Fibroblast of villous mesenchyme (primary cell): ENCODE measurements around the gene EPX. TPM values are rescaled to one million over a fixed set of nuclear protein-coding genes. Genes with fewer than 3 reads are reported as not detected.

Source experiments
- DNase-seq: peaks from one replicate; pipeline ENCODE4 v3.0.0-alpha.2; 2010; ENCODE audit warnings: low read depth
- H3K4me3 ChIP-seq: 2 replicates; pipeline ENCODE4 v1.5.1; 2011; ENCODE audit warnings: low read depth, mild to moderate bottlenecking, low read length
- total RNA-seq: library from RNA; depleted of rRNA; stranded (reverse); fragments of >200 nt; gene quantifications from 2 replicates; pipeline ENCODE4 v1.2.3, GENCODE V29; 2012
- TF ChIP-seq, protein P1 (sequence below): IDR thresholded peaks from 2 replicates; pipeline ENCODE4 v1.5.1; 2012; ENCODE audit warnings: low read depth, mild to moderate bottlenecking, low read length; ENCODE audit not compliant: insufficient read depth

The EPX gene
- total RNA-seq, 1 donor = not detected

DNA sequence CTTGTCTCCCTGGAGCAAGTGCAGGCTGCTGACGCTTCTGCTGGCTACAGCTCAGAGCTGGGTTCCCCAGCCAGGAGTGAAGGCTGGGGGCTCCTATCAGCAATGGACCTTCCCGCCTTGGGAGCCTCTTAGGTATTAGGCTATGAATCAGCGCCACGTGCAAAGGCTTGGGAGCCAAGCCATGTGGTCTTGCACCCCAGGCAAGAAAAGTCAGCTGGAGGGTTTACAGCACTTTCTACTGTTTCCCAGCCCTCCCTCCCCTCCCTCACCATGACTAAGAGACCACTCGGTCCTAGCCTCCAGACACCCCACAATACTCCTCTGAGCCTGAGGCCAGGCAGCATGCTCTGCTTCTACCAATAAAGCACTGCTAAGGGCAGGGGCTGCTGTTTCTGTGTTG lies 12.3 kb downstream of the EPX start:
- no peak overlapping the region for H3K4me3 ChIP-seq
- no peak for DNase-seq
- TF ChIP-seq, protein P1, sequence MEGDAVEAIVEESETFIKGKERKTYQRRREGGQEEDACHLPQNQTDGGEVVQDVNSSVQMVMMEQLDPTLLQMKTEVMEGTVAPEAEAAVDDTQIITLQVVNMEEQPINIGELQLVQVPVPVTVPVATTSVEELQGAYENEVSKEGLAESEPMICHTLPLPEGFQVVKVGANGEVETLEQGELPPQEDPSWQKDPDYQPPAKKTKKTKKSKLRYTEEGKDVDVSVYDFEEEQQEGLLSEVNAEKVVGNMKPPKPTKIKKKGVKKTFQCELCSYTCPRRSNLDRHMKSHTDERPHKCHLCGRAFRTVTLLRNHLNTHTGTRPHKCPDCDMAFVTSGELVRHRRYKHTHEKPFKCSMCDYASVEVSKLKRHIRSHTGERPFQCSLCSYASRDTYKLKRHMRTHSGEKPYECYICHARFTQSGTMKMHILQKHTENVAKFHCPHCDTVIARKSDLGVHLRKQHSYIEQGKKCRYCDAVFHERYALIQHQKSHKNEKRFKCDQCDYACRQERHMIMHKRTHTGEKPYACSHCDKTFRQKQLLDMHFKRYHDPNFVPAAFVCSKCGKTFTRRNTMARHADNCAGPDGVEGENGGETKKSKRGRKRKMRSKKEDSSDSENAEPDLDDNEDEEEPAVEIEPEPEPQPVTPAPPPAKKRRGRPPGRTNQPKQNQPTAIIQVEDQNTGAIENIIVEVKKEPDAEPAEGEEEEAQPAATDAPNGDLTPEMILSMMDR = no peak

DNA sequence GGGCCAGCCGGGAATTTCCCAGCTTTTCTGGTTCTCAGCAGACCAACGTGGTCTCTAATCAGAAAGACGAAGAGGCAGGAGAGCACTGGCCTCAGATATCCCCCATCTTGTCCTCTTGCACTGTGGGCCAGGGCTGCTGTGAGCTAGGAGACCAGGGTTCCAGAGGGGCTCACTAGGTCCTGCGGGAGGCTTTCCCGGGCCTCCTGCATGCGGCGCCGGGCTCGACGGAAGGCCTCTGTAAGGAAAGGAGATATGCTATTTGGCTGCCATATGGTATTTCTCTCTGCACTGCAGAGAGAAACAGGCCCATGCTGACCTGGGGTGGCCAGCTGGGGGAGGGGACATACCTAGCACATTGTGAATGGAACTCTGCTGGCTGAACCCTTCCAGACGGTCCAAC lies 13.4 kb downstream of the EPX start:
- H3K4me3 ChIP-seq = no peak overlapping the region
- TF ChIP-seq, protein P1 = no peak
- DNase-seq = no peak

DNA sequence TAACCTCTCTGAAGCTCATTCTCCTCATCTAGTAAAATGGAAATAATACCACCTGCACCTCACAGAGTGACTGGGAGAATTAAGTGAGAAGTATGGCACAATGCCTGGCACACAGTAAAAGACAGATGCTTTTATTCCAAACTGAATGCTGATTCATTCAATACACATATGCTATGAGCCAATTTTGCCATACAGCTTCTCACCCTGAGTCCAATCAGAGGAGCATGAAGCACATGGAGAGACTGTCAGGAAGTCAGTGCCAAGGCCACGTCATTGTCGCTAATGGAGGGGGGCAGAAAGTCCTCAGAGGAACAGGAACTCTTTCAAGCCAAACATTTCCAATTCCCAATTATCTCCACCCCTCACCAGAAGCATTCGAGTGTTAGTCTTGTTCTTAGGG lies 14.9 kb downstream of the EPX start:
- TF ChIP-seq, protein P1 = no peak
- no peak for DNase-seq
- no peak overlapping the region for H3K4me3 ChIP-seq

DNA sequence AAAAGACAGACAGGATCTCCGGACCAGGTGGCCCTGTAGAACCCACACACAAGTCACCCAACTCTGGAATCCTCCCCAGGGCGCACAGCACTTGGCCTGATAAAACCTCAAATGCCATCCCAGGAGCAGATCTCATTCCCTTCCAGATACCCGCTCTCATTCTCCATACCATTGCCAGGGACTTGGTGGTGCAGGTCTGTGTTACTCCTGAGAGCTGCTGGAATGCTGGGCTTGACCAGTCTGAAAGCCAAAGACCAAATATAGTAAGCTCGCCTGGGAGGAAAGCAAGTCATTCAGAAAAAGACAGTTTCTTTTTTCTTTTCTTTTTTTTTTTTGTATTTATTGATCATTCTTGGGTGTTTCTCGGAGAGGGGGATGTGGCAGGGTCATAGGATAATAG lies 15.8 kb downstream of the EPX start:
- TF ChIP-seq, protein P1 = no peak
- H3K4me3 ChIP-seq = no peak overlapping the region
- DNase-seq = no peak

DNA sequence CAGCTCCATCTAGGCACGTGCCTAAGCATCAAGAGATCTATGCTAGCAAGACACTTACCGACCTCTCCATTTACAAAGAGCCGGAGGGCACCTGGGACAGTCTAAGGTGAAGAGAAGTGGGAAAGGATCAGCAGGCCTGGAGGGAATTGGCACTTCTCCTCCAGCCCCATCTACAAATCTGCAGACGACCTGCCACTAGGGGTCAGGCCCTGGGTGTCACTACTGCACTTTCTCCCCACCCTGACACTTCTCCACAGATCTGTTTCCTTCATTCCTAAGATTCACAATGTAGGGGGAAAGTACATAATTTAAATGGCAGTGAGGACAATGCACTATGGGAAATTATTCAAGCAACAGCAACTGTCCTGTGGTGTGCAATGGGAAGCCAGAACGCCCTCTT lies 18.4 kb downstream of the EPX start:
- TF ChIP-seq, protein P1 = no peak
- no peak for DNase-seq
- no peak overlapping the region for H3K4me3 ChIP-seq

DNA sequence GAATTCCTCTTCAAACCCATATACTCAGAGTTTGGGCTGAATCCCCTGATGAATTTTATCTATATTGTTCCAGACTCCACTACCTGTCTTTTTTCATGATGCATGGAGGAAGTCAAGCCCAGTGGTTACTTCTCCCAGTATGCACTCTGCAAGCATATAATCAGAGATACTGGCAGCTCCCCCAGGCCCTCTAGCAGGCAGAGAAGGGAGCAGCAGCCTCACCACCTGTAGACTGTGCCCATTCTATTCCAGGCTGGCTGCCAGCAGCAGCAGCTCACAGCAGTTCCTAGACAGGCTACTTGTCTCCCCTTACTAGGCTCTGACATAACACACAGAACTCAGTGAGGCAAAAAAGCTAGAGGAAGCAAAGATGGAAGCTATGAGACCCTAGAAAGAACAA lies 23.2 kb downstream of the EPX start:
- TF ChIP-seq, protein P1 = no peak
- no peak overlapping the region for H3K4me3 ChIP-seq
- DNase-seq = no peak

DNA sequence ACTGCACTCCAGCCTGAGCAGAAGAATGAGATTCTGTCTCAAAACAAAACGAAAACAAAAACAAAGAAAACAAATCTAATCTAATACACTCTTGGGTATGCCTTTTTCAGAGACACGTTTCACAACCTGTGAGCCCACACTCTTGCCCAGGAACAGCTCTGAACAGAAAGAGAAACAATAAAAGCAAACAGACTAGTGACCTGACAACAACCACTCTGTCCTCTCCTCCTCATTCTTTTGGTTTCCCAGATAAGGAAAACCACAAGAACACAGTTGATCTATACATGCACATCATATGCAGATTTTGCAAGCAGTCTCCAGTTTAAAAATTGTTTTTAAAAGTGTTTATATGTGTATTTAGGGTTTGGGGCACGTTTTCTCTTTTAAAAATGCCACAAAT lies 25.2 kb downstream of the EPX start:
- H3K4me3 ChIP-seq = no peak overlapping the region
- no peak for DNase-seq
- TF ChIP-seq, protein P1 = no peak
